NCI-H1436 treated with DMSO at 0.1 percent for 48 hours (cell line): ENCODE measurements around the gene OMP.
"Not testable (repeated sequence)": the region's sequence is repeated elsewhere in the genome, so short reads cannot be mapped to it uniquely, and the experiment has no call there.

Experiments used
- DNase-seq: peaks from one replicate; lab custom pipeline; 2025; lab: John Stamatoyannopoulos, UW

Gene OMP

DNA sequence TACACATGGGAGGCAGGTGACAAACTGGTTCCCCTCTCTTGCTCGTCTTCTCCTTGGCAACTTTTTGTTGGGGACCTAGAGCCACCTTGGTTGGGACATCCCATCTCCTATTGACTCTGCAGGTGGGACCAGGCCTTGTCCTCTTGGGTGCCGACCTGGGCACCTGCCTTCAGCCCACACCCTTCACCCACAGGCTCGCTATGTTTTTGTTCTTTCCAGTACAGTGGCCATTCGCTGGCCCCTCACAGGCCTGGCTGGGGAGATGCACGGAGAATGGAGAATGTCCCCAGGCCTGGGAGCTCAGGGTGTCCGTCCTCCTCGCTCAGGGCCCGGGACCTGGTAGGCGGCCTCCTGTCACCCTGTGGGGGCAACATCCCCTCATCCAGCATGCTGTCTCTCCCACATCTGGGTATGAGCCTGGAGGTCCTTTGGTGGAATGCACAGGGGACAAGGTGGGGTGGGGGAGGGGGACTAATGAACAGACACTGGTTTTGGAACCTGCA, 14.9 kb upstream of the OMP start:
- DNase-seq: no peak

DNA sequence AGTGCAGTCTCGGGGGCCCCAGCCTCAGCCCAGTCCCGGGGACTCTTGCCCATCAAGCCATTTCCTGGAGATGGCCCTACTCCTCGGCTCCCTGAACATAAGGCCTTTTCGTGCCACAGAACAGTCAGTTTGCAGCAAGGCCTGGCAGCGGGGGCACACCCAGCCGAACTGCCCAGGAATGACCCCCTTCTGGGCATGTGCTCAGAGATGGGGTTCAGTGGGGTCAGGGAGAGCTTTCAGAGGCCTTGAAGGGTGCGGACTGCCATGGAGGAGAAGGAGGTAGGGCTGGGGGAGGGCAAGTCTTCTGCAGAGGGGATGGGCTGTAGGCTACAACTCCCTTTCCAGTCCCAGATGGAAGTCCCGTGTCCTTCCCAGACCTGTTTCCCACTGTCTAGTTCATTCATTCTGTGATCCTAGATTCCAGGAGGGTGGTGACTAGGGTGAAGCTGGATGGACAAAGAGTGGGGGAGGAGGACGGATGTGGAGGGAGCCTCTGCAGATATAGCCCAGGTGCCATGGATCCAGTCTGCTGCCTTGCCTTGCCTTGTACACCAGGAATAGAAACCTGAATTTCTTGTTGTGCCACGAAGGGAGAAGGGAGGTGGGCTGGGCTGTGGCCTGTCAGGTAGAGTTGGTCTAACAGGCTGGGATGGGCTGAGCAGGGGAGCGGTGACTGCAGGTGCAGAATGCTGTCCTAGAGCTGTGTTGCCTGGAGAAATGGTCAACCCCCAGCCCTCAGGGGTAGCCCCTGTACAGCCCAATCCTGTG, 14.2 kb upstream of the OMP start:
- no peak for DNase-seq

DNA sequence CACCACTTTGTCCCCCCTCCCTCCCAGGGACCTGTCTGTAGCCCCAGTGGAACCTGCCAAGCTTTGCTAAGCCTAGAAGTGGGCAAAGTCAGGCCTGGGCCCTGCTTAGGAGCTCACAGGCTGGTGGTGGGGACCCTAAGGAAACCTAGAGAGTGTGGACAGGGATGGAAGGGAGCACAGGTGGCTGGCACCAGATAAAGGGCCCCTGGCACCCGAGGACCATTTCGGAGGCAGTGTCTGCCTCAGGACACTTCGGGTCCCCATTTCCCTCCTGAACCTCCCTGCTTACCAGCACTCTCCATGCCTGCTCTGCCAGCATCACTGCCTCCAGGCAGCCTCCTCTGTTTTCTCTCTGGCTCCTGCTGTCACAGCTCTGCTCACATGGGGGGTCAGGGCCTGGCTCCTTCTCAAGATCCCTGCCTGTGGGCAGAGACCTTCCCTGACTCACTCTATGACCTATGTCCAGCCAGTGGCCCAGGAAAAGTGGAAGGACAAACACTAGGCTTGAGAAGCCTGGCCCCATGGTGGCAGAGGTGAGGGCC, 13.6 kb upstream of the OMP start:
- no peak for DNase-seq

GRCh38 chr11:77090046-77090372, 12.6 kb upstream of the OMP start:
- DNase-seq: no peak

DNA sequence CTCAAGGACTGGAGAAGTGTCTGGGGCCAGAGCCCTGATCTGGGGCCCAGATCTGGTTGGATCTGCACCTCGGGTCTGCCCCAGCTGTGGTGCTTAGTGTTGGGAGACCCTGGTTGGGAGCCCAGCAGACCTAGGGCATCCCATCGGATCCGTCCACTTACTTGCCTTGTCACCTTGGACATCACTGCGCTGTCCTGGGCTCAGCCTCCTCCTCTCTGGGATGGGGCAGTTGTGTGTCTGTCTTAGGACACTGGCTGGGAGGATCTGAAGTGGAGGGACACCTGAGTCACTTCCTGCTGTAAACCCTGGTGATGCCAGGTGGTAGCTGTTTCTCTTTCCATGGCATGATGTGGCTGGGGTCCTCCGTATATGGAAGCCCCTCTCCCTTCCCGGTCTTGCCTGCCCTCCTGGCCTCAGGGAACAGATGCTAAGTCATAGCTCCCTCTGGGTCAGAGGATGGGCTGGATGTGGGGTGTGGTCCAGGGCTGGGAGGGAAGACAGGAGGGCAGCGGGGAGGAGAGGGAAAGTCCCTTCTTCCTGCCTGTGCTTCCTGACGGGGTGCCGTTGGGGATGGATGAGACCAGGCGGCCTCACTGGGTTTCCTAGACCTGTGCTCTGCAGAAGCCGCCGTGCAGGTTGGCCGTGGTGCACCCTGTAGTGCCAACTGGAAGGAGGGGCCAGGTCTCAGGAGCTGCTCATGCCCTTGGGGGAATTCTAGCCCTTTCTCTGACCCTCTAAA, 12.1 kb upstream of the OMP start:
- no peak for DNase-seq

GRCh38 chr11:77091146-77091940, 11.3 kb upstream of the OMP start:
- no peak for DNase-seq

DNA sequence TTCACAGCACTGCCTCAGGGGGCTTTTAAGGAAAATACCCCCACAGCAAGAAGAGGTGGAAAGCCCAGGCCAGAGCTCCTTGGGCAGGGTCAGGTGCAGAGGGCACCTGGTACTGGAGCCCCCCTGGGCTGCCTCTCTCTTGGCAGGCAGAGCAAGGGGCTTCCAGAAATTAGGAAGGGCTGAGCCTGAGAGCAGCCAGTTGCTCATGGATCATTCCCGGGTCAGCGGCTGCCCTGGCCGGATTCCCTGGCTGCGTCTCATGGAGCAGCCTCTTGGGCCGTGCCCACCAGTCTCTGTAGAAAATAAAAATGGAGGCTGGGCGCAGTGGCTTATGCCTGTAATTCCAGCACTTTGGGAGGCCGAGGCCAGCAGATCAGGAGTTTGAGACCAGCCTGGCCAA, 10.3 kb upstream of the OMP start:
- no peak for DNase-seq

DNA sequence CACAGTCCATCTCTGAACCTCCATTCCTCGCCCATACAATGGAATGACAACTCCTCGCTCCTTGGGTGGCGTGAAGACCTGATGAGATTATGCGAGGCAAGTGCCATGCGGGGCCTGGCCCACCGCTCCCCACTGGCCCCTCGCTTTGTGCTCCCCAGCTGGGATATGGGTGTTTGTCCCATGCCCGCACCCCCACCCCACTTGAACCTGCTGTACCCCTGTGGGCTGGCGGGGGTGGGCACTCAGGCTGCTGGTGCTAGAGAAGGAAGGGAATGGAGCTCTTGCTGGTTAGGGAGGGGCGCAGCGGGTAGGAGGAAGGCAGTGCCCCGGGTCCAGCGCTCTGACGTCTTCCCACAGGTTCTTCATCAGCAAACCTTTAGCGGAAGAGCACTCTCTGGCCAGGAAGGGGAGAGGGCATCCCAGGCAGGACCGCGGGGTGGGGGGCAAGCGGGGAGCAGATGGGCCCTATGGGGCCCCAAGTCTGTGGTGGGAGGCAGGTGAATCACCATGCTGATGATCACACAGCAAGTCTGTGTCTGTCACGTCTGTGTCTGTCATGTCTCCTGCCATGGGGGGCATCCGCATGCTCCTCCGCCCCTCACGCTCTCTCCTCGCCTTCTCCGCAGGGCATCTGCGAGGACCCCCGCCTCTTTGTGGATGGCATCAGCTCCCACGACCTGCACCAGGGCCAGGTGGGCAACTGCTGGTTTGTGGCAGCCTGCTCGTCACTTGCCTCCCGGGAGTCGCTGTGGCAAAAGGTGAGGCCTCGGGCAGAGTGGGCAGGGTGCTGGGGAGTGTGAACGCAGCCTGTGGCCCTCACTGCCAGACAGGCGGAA, 9.4 kb upstream of the OMP start:
- DNase-seq: no peak

- DNase-seq: no peak
Measured at GRCh38 chr11:77093987-77094840, 8.4 kb upstream of the OMP start.

DNA sequence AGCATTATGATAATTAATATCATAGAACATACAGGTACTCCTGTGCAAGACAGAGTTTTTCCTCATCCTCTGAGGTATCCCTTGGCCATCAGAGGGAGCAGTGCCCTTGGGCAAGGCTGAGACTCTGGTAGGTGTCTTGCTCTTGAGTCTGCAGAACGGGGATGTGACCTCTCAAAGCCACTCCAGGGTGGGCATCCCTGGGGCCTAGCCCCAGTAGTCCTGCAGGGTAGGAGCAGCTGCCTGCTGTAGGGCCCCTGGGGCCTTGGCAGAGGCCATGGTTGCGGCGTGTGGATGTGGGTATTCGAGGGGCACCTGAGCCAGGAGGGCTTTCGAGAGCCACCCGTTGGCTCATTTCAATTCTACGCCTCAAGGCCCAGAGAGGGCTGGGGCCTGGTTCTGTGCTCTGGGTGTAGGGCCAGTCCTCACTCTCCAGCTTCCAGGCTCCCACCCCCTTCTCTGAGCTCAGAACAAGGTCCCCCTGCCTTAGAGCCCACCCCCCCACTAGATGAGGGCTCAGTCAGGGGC, 7.7 kb upstream of the OMP start:
- DNase-seq: no peak

DNA sequence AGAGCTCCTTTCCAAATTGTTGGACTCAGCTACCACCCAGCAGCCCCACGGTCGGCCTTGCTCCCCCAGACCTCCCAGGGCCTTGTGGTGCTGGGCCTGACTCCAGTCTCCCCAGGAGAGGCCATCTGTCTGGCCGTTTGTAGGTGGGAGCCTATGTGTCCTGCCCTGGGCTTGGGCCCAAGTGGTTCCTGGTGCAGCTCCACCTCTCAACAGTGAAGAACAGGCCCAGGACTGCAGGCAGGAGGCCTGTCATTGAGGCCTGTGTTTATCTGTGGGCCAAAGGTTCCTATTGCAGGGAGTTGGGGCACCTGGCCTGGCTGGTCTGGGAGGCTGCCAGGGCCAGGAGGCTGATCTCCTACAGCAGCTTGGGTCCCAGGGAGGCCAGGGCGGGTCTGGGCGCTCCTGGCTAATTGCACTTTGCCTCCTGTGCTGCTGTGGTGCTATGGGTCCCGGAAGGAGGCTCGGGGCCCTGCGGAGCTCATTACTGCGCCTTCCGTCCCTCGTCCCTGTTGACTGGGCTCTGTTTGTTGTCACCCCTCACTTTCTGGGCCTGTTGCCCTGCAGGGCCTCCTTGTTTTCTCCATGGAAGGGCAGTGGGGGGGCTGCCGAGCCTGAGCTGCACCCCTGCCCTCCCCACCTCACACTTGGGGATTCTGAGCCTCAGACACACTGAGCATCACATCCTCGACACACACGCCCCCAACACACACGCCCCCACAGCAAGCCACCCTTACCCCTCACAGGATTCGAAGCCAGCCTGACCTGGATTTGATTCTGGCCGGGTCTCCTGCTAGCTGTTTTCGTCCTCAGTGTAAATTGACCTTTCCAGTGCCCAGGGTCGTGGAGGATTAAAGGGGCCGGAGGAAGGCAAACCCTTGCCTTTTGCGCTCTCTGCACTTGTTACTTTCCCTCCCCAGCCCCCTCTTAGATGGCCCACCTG, 6.8 kb upstream of the OMP start:
- DNase-seq: no peak

DNA sequence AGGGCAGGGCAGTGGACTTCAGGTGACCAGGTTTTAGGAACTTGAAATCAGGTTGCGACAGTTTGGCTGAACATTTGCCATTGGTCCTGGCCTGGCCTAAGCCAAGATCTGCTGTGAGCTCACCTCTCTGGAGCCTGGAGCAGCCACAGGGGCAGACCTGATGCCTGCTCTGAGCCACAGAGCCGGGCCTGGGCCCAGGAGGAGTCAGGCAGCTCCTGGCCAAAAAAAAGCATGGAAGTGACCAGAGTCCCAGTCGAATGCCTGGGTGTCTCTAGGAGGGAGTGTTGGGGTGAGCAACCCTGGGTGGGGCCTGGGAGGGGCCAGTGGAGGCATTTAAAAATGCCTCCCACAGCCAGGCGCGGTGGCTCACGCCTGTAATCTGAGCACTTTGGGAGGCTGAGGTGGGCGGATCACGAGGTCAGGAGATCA, 6.0 kb upstream of the OMP start:
- DNase-seq: no peak

GRCh38 chr11:77097180-77097579, 5.5 kb upstream of the OMP start:
- not testable (repeated sequence) for DNase-seq

DNA sequence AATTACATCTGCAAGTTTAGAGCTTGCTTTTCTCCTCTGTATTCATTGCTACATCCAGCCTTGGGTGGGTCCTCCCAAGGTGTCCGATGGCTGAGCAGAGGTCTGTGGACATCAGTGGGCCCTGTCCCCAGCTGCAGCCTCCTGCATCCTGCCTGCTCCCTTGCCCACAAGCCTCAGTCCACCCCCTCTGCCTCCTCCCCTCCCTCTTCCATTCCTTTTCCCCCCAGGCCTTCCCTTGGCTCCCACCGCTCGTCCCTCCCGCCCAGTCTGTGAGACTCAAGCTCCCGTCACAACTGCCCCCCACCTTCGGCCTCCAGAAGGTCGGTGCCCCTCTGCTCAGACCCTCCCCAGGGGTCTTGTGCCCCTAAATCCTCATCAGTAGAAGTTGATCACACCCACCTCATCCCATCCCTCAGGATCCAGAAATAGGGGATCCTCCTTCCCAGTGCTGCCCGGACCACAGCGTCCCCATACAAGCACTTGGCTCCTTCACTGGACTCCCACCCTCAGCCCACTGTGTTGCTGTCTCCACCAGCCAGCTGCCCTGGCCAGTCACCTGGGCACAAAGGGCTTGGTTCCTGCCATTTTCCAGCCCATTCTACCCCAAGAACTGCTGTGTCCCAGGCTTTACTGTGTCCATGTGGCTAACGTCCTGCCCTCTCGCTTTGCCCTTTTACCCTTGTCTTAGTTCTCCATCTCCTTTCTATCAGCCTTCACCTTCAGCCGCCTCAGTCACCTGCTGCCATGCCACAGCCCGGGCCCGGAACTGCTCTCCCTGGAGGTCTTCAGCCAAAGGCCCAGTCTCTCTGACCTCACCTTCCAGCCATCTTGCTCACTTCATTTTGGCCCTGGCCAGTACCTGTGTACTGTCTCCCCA, 2.2 kb upstream of the OMP start:
- DNase-seq: no peak

DNA sequence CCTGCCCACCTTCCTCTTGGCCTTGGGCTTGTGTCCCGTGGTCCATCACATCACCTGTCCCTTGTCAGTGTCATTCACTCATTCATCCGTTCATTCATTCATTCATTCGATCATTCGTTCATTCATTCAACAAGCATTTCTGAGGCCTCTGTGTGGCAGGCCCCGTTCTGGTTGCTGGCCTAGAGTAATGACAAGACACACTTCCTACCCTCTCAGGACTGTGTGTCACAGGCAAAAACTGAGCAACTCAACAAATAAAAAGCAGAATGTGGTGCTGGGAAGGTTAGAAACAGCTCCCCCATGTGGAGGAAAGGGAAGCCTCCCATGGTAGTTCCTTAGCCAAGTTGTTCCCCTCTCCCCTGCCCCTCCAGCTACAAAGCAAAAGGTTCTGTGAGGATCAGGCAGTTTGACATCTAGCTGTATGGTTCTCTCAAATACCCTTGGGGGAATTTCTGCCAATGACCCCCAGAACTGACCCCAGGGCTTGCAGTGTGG, 1.6 kb upstream of the OMP start:
- no peak for DNase-seq

DNA sequence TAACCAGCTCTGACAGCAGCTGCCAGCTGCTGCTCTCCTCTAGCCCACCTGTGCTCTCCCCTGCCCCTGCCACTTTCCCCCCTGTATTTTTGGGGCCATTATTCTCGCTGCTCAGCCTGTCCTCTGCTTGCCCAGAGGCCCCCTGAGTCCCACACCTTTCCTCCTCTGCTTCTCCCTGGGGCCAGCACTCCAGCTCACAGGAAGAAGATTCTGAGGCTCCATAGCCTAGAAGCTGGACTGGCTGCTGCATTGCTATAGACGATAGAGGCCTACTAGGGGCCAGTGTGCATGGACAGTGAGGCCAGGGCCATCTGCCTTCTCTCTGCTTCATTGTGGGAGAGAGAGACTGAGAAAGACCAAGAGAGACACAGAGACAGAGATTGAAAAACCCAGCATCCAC, 679 bp downstream of the OMP start:
- DNase-seq: no peak

GRCh38 chr11:77104727-77105126, 2.1 kb downstream of the OMP start:
- no peak for DNase-seq

- DNase-seq: no peak
Measured at GRCh38 chr11:77106321-77106720, 3.7 kb downstream of the OMP start.
